GM19023 (cell line): ENCODE measurements around the gene KBTBD12.

Experiments used
- ATAC-seq: cut with Tn5 transposase; IDR thresholded peaks from one replicate; pipeline ENCODE4 v1.9.1; 2021; ENCODE audit warnings: mild to moderate bottlenecking, moderate library complexity; ENCODE audit not compliant: unreplicated experiment

KBTBD12 gene

GRCh38 chr3:128009952-128010846 is 95.2 kb downstream of the KBTBD12 start:
- ATAC-seq: no peak

GRCh38 chr3:128011140-128011539 is 96.1 kb downstream of the KBTBD12 start:
- no peak for ATAC-seq

GRCh38 chr3:128012050-128012449 is 97.0 kb downstream of the KBTBD12 start:
- no peak for ATAC-seq

GRCh38 chr3:128014548-128014947 is 99.5 kb downstream of the KBTBD12 start:
- no peak for ATAC-seq

GRCh38 chr3:128016502-128016901 is 101.5 kb downstream of the KBTBD12 start:
- ATAC-seq: no peak

GRCh38 chr3:128021768-128022372 is 106.8 kb downstream of the KBTBD12 start:
- no peak for ATAC-seq

GRCh38 chr3:128033102-128033501 is 118.1 kb downstream of the KBTBD12 start:
- no peak for ATAC-seq

GRCh38 chr3:128036119-128036518 is 121.1 kb downstream of the KBTBD12 start:
- no peak for ATAC-seq
